GM15510 (cell line): ENCODE measurements around the gene RXYLT1.

Source experiments
- POLR2A ChIP-seq: IDR thresholded peaks from 3 replicates; pipeline ENCODE4 v1.6.1; 2011; ENCODE audit warnings: borderline replicate concordance; ENCODE audit not compliant: insufficient read length; ENCODE audit errors: extremely low read depth

RXYLT1 gene

DNA sequence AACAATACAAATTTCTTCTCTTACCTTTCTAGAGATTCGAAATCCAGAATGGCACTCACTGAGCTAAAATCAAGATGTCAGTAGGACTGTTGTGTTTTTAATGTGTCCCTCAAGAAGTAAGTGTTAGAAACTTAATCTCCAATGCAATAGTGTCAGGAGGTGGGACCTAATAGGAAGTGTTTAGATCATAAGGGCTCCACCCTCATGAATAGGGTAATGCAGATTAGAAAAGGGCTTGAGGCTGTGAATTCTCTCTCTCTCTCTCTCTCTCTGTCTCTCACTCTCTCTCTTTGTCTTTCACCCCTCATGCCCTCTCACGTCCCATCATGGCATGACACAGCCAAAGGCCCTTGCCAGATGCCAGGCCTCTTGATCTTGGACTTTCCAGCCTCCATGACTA, 49.2 kb downstream of the RXYLT1 start:
- no peak for TF ChIP-seq POLR2A

DNA sequence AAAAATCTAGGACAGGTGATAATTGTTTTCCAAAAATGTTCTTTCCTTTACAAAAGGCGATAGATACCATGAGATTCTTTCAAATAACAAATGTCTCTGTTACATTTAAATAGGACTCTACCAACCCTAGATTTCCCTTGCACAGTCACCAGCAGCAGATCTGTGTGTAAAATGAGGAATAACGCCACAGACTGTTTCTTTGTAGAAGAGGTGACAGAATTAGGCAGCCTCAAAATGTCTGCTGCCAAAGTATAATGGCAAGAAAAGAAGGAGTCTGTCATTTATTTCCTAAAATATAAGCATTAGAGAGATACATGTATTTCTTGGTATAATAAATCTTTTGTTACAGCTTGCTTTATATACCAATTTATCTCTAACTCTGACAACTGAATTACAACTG, 56.3 kb downstream of the RXYLT1 start:
- no peak for TF ChIP-seq POLR2A

DNA sequence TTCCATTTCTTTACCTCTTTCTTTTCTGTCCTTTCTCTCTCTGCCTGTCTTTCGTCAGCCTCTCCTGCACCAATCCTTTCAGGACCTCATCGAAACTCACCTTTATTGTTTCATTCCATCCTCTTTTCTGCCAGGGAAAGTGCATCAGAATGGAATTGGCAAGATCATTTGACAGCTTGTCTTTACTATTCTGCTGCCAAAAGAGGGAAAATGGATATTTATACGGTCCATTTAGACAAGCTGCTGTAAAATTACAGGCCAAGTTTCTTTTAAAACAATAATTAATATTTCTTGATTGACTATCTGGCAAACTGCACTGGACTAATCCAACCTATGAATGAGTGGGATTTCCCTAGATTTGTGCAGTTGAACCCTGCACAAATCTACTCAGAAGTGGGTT, 57.2 kb downstream of the RXYLT1 start:
- TF ChIP-seq POLR2A = no peak

DNA sequence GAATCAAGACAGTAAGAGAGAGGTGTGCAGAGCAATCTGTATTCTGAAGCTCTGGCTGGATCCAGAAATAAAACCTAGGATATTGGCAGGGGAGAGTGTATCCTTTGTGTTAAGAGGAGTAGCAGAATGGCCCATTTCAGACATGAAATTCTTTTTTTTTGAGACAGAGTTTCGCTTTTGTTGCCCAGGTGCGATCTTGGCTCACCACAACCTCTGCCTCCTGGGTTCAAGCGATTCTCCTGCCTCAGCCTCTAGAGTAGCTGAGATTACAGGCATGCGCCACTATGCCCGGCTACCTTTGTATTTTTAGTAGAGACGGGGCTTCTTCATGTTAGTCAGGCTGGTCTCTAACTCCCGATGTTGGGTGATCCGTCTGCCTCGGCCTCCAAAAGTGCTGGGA, 58.7 kb downstream of the RXYLT1 start:
- TF ChIP-seq POLR2A = no peak

DNA sequence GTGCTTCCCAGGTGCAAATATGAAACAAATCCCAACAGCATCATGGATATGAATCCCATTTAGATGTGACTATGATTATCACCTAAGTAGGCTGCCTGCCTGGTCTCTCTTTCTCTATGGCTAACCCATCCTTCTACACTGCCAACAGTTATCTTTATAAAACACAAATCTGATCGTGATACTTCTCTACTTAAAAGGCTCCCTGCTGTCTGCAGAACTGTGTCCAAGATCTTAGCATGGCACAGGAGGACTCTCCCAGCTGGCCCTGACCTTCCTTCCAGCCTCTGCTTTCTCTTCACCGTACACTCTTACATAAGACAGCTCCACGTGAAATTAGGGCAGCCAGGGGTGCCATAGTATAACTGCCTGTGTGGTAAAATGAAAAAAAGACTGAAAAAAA, 61.3 kb downstream of the RXYLT1 start:
- TF ChIP-seq POLR2A = no peak

DNA sequence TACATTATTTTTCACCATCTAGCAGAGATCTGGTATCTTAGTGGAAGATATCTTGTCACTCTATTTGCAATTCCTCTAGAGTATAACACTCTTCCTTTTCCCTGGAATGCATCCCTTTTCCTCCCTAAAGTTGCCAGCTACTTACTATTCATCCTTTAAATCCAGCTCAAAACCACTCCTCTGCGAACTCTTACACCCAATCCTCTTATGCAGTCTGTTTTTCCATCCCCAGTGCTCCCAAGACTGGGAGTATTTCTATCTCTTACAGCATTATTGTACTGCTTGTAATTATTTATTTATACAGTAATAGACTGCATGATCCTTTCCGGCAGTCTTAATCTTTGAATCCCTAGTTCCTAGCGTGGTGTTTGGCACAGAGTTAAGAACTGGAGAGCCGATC, 61.9 kb downstream of the RXYLT1 start:
- TF ChIP-seq POLR2A = no peak

DNA sequence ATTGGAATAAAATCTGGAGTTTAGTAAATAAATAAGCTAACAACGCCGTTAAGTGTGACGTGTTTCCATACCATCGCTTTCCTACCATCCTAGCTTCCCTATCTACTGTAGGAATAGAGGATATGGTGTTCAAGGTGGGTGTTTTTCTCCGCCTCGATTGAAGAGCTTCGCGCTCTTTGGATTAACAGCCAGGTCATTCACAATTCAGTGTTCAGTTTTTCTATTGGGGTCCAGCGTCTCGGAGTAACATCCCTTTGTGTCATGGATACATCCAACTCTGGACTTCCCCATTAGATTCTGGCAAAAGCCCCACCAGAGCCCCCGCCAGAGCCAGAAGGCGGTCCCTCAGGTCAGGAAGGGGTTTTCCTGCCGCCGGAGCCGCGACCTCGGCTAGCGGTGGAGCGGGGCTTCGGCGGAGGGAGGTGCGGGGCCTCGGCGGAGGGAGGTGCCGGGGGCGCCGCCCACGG, 63.6 kb downstream of the RXYLT1 start:
- TF ChIP-seq POLR2A = no peak

DNA sequence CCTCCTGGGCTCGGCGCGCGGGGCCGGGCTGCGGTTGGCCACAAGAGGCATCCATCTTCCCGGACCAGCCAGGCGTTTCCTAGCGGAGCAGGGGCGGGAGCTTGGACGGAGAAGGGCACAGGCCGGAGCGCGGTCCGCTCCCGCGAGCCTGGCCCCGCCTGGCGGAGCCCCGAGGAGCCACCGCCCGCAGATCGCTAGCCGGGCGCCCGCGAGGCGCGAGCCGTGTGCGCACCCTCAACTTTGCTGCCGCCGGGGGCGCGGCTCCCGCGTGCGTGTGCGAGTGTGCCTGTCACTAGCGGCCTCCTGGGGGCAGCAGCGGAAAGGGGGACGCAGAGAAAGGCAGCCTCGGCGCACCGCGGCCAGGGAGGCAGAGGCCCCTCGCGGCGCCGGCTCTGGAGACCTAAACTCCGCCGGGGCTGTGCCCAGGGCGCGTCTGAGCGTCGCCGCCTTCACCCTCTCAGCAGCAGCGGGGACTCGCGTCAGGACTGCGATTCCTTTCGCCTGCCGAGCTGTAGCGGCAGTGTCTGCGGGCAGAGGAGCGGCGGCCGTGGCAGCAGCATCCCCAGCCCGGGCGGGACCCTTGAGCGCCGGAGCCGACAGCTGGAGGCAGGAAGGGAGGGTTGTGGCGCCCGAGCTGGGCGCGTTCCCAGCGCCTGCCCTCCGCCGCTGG, 64.1 kb downstream of the RXYLT1 start:
- no peak for TF ChIP-seq POLR2A

DNA sequence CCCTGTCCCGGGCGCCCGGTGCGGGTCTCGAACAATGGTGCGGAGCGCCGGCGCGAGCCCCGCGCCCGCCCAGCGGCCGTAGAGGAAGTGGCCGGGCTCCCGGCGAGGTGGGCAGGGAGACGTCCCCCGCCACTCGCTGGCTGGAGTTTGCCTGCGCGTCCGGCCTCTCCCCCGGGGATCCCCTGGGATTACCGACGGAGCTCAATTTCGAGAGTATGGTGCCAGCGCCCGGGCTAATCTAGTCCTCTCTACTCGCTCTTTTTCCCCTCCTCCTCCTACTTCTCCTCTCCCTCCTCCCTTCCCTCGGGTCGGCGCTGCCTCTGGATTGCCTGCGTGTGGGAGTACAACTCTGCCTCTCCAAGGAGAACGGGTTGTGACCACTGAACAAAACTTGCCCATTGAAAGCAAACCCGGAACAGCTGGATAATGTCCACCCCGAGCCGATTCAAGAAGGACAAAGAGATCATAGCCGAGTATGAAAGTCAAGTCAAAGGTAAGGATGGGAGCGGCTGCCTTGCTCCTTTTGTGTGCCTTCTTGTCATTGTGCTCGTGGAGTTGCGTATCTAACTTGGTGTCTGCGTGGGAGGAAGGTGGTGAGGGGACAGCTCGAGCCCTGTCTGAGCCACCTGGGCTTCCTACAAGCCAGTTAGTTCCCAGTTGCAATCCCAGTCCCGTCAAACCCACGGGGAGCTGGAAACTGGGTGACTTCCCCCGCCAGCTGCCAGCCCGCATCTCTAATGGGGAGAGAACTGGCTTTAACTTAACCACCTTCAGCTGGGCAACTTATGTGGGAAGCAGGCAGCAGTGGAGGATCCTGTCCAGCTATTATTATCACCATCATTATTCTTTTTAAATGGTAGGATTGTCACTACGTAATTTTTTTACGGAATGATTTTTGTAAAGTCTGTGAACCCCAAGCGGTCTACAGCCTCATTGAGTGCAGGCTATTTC, 65.0 kb downstream of the RXYLT1 start, which contains the start of gene SRGAP1:
SRGAP1 (plus strand) TSS at position 310 of the 951 bp plus-strand sequence; CDS start at position 427, 117 bp downstream.
- no peak for TF ChIP-seq POLR2A

DNA sequence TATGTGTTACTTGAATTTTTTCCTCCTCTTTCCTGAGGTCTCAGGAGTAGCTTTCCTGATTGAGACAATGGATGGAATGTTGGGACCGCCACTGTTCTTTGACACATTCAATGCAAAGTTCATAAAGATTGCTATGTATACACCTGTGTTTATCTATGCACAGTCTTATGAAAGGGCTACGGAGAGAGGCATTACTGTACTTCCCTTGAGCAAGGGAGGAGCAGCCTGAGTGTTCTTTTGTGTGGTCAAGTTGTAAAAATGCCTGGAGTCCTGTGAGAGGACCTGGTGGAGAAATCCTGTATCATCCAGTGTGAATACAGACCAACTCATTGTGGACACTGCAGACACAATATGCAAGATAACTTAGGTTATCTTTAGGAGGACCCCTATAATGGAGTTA, 66.0 kb downstream of the RXYLT1 start:
- no peak for TF ChIP-seq POLR2A

DNA sequence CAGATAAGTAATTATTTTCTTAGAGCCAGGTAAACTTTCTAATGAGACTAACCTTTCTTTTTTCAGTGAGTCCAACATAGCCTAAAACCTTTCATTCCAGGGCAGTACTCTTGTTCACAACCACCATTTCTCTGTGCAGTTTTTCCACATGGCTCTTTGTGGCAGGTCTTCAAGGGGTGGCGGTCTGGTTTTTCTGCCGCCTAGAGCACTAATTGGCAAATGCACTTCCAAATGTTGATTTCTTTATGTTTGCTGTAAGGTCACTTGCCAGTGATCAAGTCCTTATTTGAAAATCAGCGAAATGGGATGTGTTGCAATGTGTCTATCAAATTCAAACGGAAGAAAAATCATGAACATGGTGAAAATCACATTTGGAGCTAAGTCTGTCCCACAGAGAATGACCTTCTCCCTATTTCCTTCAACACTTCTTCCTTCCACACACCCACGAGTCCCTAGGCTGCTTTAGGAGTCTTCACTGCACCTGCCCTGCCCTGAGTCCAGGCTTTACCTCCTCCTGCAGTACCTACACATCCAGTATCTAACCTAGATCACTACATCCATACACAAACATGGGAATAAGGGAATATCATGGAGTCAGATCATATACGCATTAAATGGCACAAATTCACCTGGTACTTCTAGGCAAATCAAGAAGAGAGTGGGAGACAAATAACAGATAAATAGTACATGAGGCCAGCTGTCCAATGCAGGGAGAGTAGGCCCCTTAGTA, 66.7 kb downstream of the RXYLT1 start:
- no peak for TF ChIP-seq POLR2A

DNA sequence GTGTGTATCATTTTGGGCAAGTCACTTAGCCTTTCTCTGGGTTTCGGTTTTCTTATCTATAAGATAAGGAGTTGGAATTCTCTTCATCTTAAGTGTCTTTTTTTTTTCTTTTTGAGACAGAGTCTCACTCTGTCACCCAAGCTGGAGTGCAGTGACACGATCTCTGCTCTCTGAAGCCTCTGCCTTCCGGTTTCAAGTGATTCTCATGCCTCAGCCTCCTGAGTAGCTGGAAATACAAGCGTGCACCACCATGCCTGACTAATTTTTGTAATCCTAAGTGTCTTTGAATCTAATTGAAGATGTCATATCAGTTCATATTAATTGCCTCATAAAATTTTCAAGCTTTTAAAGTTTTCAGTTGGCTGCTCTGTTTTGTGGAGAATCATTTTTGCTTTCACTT, 68.7 kb downstream of the RXYLT1 start:
- TF ChIP-seq POLR2A = no peak

DNA sequence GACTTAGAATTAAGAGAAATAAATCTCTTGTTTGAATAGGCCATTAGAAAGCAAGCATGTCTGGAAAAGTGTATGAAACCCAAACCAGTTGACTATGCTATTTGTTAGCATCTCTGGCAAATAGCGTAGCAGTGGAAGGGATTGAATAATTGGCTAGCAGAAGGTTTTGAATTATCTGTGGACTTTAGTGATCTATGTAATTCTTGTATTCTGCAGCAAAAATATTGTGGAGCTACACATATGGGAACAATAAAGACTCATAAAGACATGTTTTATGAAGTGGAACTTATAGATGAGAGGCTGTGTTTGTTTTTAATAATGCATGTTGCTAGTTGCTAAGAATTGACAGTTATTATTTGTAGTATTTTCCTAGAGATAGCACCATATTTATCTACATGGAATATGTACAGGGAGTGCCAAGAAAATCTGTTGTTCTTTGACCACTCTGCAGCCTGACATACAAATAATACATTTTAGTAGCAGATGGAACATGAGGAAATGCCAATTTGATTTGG, 69.5 kb downstream of the RXYLT1 start:
- TF ChIP-seq POLR2A = no peak

DNA sequence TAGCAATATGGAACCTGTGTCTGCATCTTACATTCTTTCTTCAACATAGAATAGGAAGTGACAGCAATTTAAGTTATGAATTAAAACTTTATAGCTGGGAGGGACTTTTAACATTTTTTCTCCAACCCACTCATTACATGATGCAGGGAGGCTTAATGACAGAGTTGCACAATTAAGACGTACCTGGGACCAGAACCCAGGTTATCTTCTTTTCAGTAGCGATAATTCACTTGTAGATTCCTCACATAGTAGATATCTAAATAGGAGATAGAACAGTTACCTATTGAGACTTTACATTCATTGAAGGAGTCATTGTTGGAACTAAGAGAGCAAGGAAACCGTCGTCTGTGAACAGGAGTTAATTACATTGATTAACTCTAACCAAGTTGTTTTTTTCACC, 69.9 kb downstream of the RXYLT1 start:
- TF ChIP-seq POLR2A = no peak

DNA sequence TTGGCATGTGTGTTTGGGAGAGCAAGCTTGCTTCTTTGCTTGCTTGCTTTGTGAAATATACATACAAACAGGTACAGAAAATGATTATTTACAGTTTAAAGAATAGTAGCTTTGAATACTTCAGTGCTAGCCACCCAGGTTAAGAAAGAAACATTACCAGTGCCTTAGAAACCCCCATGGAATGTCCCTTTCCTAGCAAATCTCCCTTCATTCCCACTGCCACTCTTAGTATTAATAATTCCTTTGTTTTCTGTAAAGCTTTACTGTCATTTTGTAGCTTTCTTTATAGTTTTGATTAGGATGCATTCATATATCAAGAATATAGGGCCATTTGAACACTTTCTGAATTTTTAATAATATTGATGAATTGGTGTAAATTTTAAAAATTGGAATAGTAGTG, 74.3 kb downstream of the RXYLT1 start:
- TF ChIP-seq POLR2A = no peak
